GM23248 (cell line): ENCODE data around the gene TTC39C. TPM values are rescaled to one million over a fixed set of nuclear protein-coding genes. Genes with fewer than 3 reads are reported as not detected.

ENCODE experiments used
- DNase-seq: peaks from one replicate; pipeline ENCODE4 v3.0.0-alpha.2; 2015
- H2AFZ ChIP-seq: fragments of 200-600 bp; sonication (generic); 2 replicates; pipeline ENCODE4 v1.6.1; 2016; ENCODE audit warnings: antibody characterized with exemption
- H3F3A ChIP-seq: fragments of 200-600 bp; sonication (generic); 2 replicates; pipeline ENCODE4 v1.6.1; 2016; ENCODE audit warnings: mild to moderate bottlenecking, antibody characterized with exemption, mixed run types; ENCODE audit not compliant: insufficient read depth
- H3K27ac ChIP-seq: fragments of 200-600 bp; sonication (generic); 2 replicates; pipeline ENCODE4 v1.5.1; 2016; ENCODE audit warnings: mild to moderate bottlenecking
- H3K27me3 ChIP-seq: fragments of 200-600 bp; sonication (generic); replicated peaks from 2 replicates; pipeline ENCODE4 v1.6.1; 2016; ENCODE audit warnings: mild to moderate bottlenecking; ENCODE audit not compliant: insufficient read depth
- H3K36me3 ChIP-seq: fragments of 200-600 bp; sonication (generic); 2 replicates; pipeline ENCODE4 v1.6.1; 2016; ENCODE audit warnings: low read depth, mild to moderate bottlenecking
- H3K4me1 ChIP-seq: fragments of 200-600 bp; sonication (generic); 2 replicates; pipeline ENCODE4 v1.6.1; 2016; ENCODE audit warnings: mild to moderate bottlenecking; ENCODE audit not compliant: insufficient read depth
- H3K4me2 ChIP-seq: fragments of 200-600 bp; sonication (generic); one replicate; pipeline ENCODE4 v1.6.1; 2016; ENCODE audit warnings: mild to moderate bottlenecking; ENCODE audit not compliant: unreplicated experiment
- H3K4me3 ChIP-seq: fragments of 200-600 bp; sonication (generic); 2 replicates; pipeline ENCODE4 v1.5.1; 2016; ENCODE audit warnings: mild to moderate bottlenecking
- H3K79me2 ChIP-seq: fragments of 200-600 bp; sonication (generic); 2 replicates; pipeline ENCODE4 v1.6.1; 2016; ENCODE audit warnings: mild to moderate bottlenecking; ENCODE audit not compliant: insufficient read depth
- H3K9ac ChIP-seq: fragments of 200-600 bp; sonication (generic); 2 replicates; pipeline ENCODE4 v1.6.1; 2016; ENCODE audit warnings: mild to moderate bottlenecking
- H3K9me2 ChIP-seq: fragments of 200-600 bp; sonication (generic); 2 replicates; pipeline ENCODE4 v1.6.1; 2016; ENCODE audit warnings: mixed run types, mild to moderate bottlenecking, moderate library complexity; ENCODE audit not compliant: insufficient read depth
- H3K9me3 ChIP-seq: fragments of 200-600 bp; sonication (generic); one replicate; pipeline ENCODE4 v1.6.1; 2017; ENCODE audit warnings: low read depth
- H4K20me1 ChIP-seq: fragments of 200-600 bp; sonication (generic); 2 replicates; pipeline ENCODE4 v1.6.0; 2016; ENCODE audit not compliant: insufficient read depth
- EZH2 ChIP-seq: fragments of 200-600 bp; sonication (generic); IDR thresholded peaks from 2 replicates; pipeline ENCODE4 v1.6.1; 2018; ENCODE audit warnings: antibody characterized with exemption, mild to moderate bottlenecking; ENCODE audit not compliant: insufficient read depth, poor library complexity, severe bottlenecking
- EZH2phosphoT487 ChIP-seq: fragments of 200-600 bp; sonication (generic); IDR thresholded peaks from 2 replicates; pipeline ENCODE4 v1.6.1; 2018; ENCODE audit warnings: antibody characterized with exemption, moderate library complexity, mild to moderate bottlenecking, low read depth; ENCODE audit not compliant: insufficient read depth
- WGBS, 2 experiments: methylation state at CpG; one replicate each; pipeline ENCODE4 v1.1.6; 2015 to 2017; ENCODE audit warnings: low lambda C conversion rate in 2 of 2, low coverage in 1 of 2; ENCODE audit errors: missing lambda C conversion rate in 2 of 2; 5-methylcytosine and 5-hydroxymethylcytosine counted together
- in situ Hi-C: fragments of 300-500 bp; cut with MboI; formaldehyde crosslinking; loops from 2 replicates; pipeline ENCODE4 v1.15.0; 2020
- polyA plus RNA-seq: library from polyadenylated mRNA; unstranded; fragments of >200 nt; fragmentation: Nextera tagmentation; extraction: Ambion mirVana; gene quantifications from 2 replicates; pipeline ENCODE4 v1.2.1, GENCODE V29; 2016
- total RNA-seq: library from RNA; depleted of rRNA; stranded (reverse); fragments of >200 nt; shearing (Covaris generic); gene quantifications from 2 replicates; pipeline ENCODE4 v1.2.3, GENCODE V29; 2014

The TTC39C gene
- total and polyA plus RNA-seq, 2 experiments from 2014 or later, result 15.7 to 24.3 TPM

GRCh38 chr18:23971666-23972230 lies 42.8 kb upstream of the TTC39C start:
- H3K4me2 ChIP-seq, result no peak overlapping the region
- in situ Hi-C loops, result no loop called here
- H2AFZ ChIP-seq, result no peak overlapping the region
- H3K9ac ChIP-seq, result no peak overlapping the region
- no peak overlapping the region for H3K27ac ChIP-seq
- H3K9me3 ChIP-seq, result no peaks in the 10 kb centered on the region
- no peaks in the 10 kb centered on the region for H3F3A ChIP-seq
- TF ChIP-seq EZH2 (no peak), EZH2phosphoT487 (no peak)
- no peaks in the 10 kb centered on the region for H4K20me1 ChIP-seq
- H3K36me3 ChIP-seq, result no peaks in the 10 kb centered on the region
- WGBS, 2 experiments, result 60 to 62% methylated on average over 5 of the region's 5 CpGs
- no peaks in the 10 kb centered on the region for H3K4me1 ChIP-seq
- no peaks in the 10 kb centered on the region for H3K79me2 ChIP-seq
- peaks cover 4% of the 10 kb centered on the region for H3K27me3 ChIP-seq
- H3K4me3 ChIP-seq, result no peak overlapping the region
- DNase-seq, result no peak
- H3K9me2 ChIP-seq, result no peaks in the 10 kb centered on the region

DNA sequence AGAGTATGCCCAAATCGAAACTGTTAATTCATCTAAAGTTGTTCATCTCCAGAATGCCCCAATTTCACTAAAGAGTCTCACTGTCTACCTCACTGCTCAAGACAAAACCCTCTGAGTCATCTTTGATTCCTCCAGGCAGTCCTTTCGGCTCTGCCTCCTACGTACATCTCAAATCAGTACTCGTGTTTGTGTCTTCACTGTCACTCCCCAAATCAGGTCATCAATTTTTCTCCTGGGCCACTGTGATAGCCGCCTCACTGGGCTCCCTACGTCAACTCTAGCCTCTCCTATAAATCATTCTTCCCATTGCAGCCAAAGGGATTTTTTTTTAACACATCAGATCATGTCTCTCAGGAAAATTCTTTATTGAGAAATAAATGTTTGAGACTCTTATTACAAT lies 42.1 kb upstream of the TTC39C start:
- no peaks in the 10 kb centered on the region for H3K4me1 ChIP-seq
- no peaks in the 10 kb centered on the region for H3K9me3 ChIP-seq
- H3K27me3 ChIP-seq, result peaks cover 4% of the 10 kb centered on the region
- in situ Hi-C loops, result no loop called here
- no peaks in the 10 kb centered on the region for H3K36me3 ChIP-seq
- WGBS, 2 experiments, result 74 to 77% methylated on average over 6 of the region's 6 CpGs
- no peak overlapping the region for H3K9ac ChIP-seq
- H2AFZ ChIP-seq, result no peak overlapping the region
- no peak overlapping the region for H3K4me2 ChIP-seq
- H4K20me1 ChIP-seq, result no peaks in the 10 kb centered on the region
- no peak overlapping the region for H3K4me3 ChIP-seq
- TF ChIP-seq EZH2phosphoT487, result no peak
- no peak for TF ChIP-seq EZH2
- H3K27ac ChIP-seq, result no peak overlapping the region
- H3F3A ChIP-seq, result no peaks in the 10 kb centered on the region
- H3K79me2 ChIP-seq, result no peaks in the 10 kb centered on the region
- DNase-seq, result no peak
- H3K9me2 ChIP-seq, result no peaks in the 10 kb centered on the region

GRCh38 chr18:23977103-23977502 lies 37.5 kb upstream of the TTC39C start:
- no peak overlapping the region for H3K4me3 ChIP-seq
- no peak overlapping the region for H3K9ac ChIP-seq
- H3K4me2 ChIP-seq, result no peak overlapping the region
- no peaks in the 10 kb centered on the region for H3K4me1 ChIP-seq
- TF ChIP-seq EZH2phosphoT487 (no peak), EZH2 (no peak)
- no peaks in the 10 kb centered on the region for H3K79me2 ChIP-seq
- H3K27ac ChIP-seq, result no peak overlapping the region
- DNase-seq, result no peak
- no peak overlapping the region for H2AFZ ChIP-seq
- H3K36me3 ChIP-seq, result no peaks in the 10 kb centered on the region
- in situ Hi-C loops, result no loop called here
- no peaks in the 10 kb centered on the region for H3K9me2 ChIP-seq
- H3K9me3 ChIP-seq, result no peaks in the 10 kb centered on the region
- 76 to 77% methylated on average over 7 of the region's 7 CpGs for WGBS, 2 experiments
- no peaks in the 10 kb centered on the region for H3F3A ChIP-seq
- H4K20me1 ChIP-seq, result no peaks in the 10 kb centered on the region
- H3K27me3 ChIP-seq, result no peaks in the 10 kb centered on the region; the same call in none of the 2 replicates

DNA sequence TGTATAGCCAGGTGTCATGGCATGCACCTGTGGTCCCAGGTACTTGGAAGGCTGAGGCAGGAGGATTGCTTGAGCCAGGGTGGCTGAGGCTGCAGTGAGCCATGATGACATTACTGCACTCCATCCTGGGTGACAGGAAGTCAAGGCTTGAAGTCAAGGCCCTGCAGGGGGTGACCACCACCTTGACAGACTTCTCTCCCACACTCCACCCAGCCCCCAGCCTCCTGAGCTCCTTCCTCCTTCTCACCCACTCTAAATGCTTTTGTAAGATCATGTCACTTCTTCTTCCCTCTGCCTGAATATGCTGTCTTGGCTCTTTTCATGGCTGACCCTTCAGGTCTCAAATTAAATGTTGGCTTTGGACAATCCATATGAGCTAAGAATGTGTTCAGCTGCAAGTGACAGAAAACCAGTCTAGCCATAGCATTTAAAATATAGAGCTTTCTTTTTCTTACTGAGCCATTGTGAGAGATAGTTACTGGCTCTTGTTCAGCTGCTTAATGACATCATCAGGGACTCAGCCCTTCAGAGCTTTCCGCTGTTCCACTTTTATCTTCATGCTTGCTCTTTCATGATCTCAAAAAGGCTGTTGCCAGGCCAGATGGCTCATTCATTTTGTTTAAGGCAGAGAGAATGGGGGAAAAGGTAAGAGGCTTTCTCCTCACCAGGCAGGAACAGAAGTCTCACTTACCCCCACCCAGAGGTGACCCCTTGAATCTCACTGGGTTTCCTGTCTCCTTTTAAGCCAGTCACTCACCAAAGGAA lies 36.7 kb upstream of the TTC39C start:
- Histone ChIP-seq H3K27me3 (no peaks in the 10 kb centered on the region; the same call in 1 of the 2 replicates), H3F3A (no peaks in the 10 kb centered on the region), H3K27ac (no peak overlapping the region), H3K4me3 (no peak overlapping the region), H3K36me3 (no peaks in the 10 kb centered on the region), H2AFZ (no peak overlapping the region), H3K9me2 (no peaks in the 10 kb centered on the region), H3K4me2 (no peak overlapping the region), H4K20me1 (no peaks in the 10 kb centered on the region), H3K9ac (no peak overlapping the region), H3K9me3 (no peaks in the 10 kb centered on the region), H3K79me2 (no peaks in the 10 kb centered on the region), H3K4me1 (no peaks in the 10 kb centered on the region)
- TF ChIP-seq EZH2phosphoT487 (no peak), EZH2 (no peak)
- 36 to 71% methylated on average over 1 of the region's 1 CpG for WGBS, 2 experiments
- DNase-seq, result peak; percentile 36
- in situ Hi-C loops, result no loop called here
